Endothelial cell of umbilical vein (primary cell): ENCODE measurements around the gene PCNX4. TPM values are rescaled to one million over a fixed set of nuclear protein-coding genes. Genes with fewer than 3 reads are reported as not detected.
A peak's percentile ranks its signal among the peaks of the same experiment; 100 is the strongest.

Experiments used
- BruUV-seq: library from RNA; stranded (reverse); fragments of 400-500 nt; replicated peaks from 2 replicates; lab custom pipeline; 2021; lab: Mats Ljungman, UMichigan
- CTCF ChIA-PET: fragments of 300-600, 350-600 bp; sonication (Branson Sonifier 250); formaldehyde crosslinking; loops from one replicate; lab custom pipeline; 2021; ENCODE audit warnings: antibody characterized with exemption, inconsistent platforms; lab: Charles Lee
- POLR2A ChIA-PET: fragments of 300-600, 350-600 bp; sonication (Branson Sonifier 250); formaldehyde crosslinking; loops from one replicate; lab custom pipeline; 2021; ENCODE audit warnings: antibody characterized with exemption, inconsistent platforms; lab: Charles Lee
- DNase-seq: peaks from one replicate; pipeline ENCODE4 v3.0.0-alpha.2; 2011; ENCODE audit warnings: low read depth, low spot score
- FAIRE-seq: peaks from 2 replicates; lab custom pipeline; 2011; peaks lifted over from hg19 to GRCh38; lab: Jason Lieb, UNC
- H2AFZ ChIP-seq: 2 replicates; pipeline ENCODE4 v1.6.0; 2012; ENCODE audit warnings: low read depth, low read length, control low read depth, inconsistent platforms
- H3K27ac ChIP-seq: 2 replicates; pipeline ENCODE4 v1.5.1; 2011; ENCODE audit warnings: low read depth, mild to moderate bottlenecking, control low read depth, low read length, moderate library complexity; ENCODE audit not compliant: insufficient read depth
- H3K27me3 ChIP-seq, 2 experiments: 2 replicates each; pipeline versions ENCODE4 v1.6.0 to v1.6.1; 2011; ENCODE audit warnings: low read length in 2 of 2, mixed read lengths in 1 of 2; ENCODE audit not compliant: control insufficient read depth in 2 of 2, insufficient read depth in 2 of 2
- H3K36me3 ChIP-seq, 2 experiments: 2 replicates in 1 of 2; 3 replicates in 1 of 2; pipeline ENCODE4 v1.5.1; 2011; ENCODE audit warnings: low read length in 2 of 2, mild to moderate bottlenecking in 1 of 2, moderate library complexity in 1 of 2; ENCODE audit not compliant: control insufficient read depth in 2 of 2, insufficient read depth in 2 of 2; ENCODE audit errors: extremely low read depth in 1 of 2
- H3K4me1 ChIP-seq: 3 replicates; pipeline ENCODE4 v1.5.1; 2011; ENCODE audit warnings: mild to moderate bottlenecking, low read length; ENCODE audit not compliant: control insufficient read depth, insufficient read depth; ENCODE audit errors: extremely low read depth
- H3K4me2 ChIP-seq: 2 replicates; pipeline ENCODE4 v1.6.1; 2011; ENCODE audit warnings: low read length, control low read depth, mixed read lengths; ENCODE audit not compliant: insufficient read depth
- H3K4me3 ChIP-seq, 3 experiments: fragments of 200-600 bp in 1 of 3; sonication (generic), shearing (Covaris generic) in 1 of 3; replicated peaks in 1 of 3; 2 replicates each; pipeline ENCODE4 v1.5.1; 2011 to 2016; ENCODE audit warnings: control low read depth in 3 of 3, low read length in 3 of 3, mild to moderate bottlenecking in 2 of 3, inconsistent platforms in 1 of 3, low read depth in 1 of 3, moderate library complexity in 1 of 3; ENCODE audit not compliant: insufficient read depth in 1 of 3
- H3K79me2 ChIP-seq: 2 replicates; pipeline ENCODE4 v1.6.0; 2012; ENCODE audit warnings: low read length, inconsistent platforms; ENCODE audit not compliant: control insufficient read depth, insufficient read depth
- H3K9ac ChIP-seq: replicated peaks from 2 replicates; pipeline ENCODE3; 2011; ENCODE audit warnings: low read length, control low read depth; ENCODE audit not compliant: insufficient read depth; ENCODE audit errors: extremely low read depth
- H3K9me1 ChIP-seq: replicated peaks from 3 replicates; pipeline ENCODE4 v1.6.0; 2011; ENCODE audit warnings: mild to moderate bottlenecking, low read length; ENCODE audit not compliant: control insufficient read depth, insufficient read depth; ENCODE audit errors: extremely low read depth
- H3K9me3 ChIP-seq: replicated peaks from 2 replicates; pipeline ENCODE4 v1.5.1; 2012; ENCODE audit warnings: low read length, inconsistent platforms; ENCODE audit not compliant: control insufficient read depth, insufficient read depth
- H4K20me1 ChIP-seq: replicated peaks from 2 replicates; pipeline ENCODE3; 2011; ENCODE audit warnings: mild to moderate bottlenecking, low read length; ENCODE audit not compliant: control insufficient read depth, insufficient read depth; ENCODE audit errors: extremely low read depth
- CTCF ChIP-seq, 2 donors: IDR thresholded peaks; 1 replicate in 1 of 2; 2 replicates in 1 of 2; pipeline ENCODE4 v1.5.1; 2011; ENCODE audit warnings: low read length in 2 of 2, mild to moderate bottlenecking in 2 of 2, moderate library complexity in 2 of 2, control low read depth in 1 of 2, inconsistent platforms in 1 of 2, low read depth in 1 of 2; ENCODE audit not compliant: insufficient read depth in 1 of 2; ENCODE audit errors: extremely low read depth in 1 of 2
- EZH2 ChIP-seq: IDR thresholded peaks from 2 replicates; pipeline ENCODE4 v1.6.1; 2012; ENCODE audit warnings: borderline replicate concordance, low read depth, mild to moderate bottlenecking, moderate library complexity, low read length, inconsistent platforms; ENCODE audit not compliant: severe bottlenecking
- FOS ChIP-seq: IDR thresholded peaks from 2 replicates; pipeline ENCODE4 v1.6.1; 2011; ENCODE audit warnings: mild to moderate bottlenecking, low read length, moderate library complexity, borderline replicate concordance; ENCODE audit not compliant: insufficient read depth
- GATA2 ChIP-seq: IDR thresholded peaks from 2 replicates; pipeline ENCODE4 v1.7.0; 2011; ENCODE audit warnings: low read depth, mild to moderate bottlenecking, moderate library complexity, mixed read lengths, low read length; ENCODE audit not compliant: insufficient read length, insufficient read depth
- JUN ChIP-seq: IDR thresholded peaks from 2 replicates; pipeline ENCODE4 v1.6.1; 2011; ENCODE audit warnings: borderline replicate concordance, low read depth; ENCODE audit not compliant: insufficient read length, insufficient read depth
- MYC ChIP-seq: IDR thresholded peaks from one replicate; pipeline ENCODE4 v1.6.1; 2011; ENCODE audit warnings: mild to moderate bottlenecking, low read depth, low read length
- POLR2A ChIP-seq: IDR thresholded peaks from 2 replicates; pipeline ENCODE4 v1.6.1; 2012; ENCODE audit warnings: low read depth, mild to moderate bottlenecking, control low read depth, low read length
- POLR2AphosphoS5 ChIP-seq: IDR thresholded peaks from 2 replicates; pipeline ENCODE4 v1.6.1; 2012; ENCODE audit warnings: low read depth, mild to moderate bottlenecking, control low read depth, low read length, moderate library complexity; ENCODE audit not compliant: insufficient read depth
- dilution Hi-C: fragments of 300-500 bp; cut with MboI; formaldehyde crosslinking; loops from one replicate; pipeline ENCODE4 v1.15.0; 2019; ENCODE audit warnings: low sequenced_read_pairs; ENCODE audit not compliant: extremely low pct_ligation_motif_present
- intact Hi-C: fragments of 100-400 bp; cut with micrococcal nuclease; formaldehyde crosslinking; loops from one replicate; pipeline ENCODE4 v1.10.0; 2022
- polyA plus RNA-seq, 4 experiments: library from polyadenylated mRNA; depleted of rRNA in 3 of 4; stranded (reverse) in 3 of 4; unstranded in 1 of 4; fragments of >200 nt; gene quantifications; 2 replicates each; pipeline versions ENCODE4 v1.2.1 to v1.2.3, GENCODE V29; 2011 to 2012; ENCODE audit warnings: missing spikeins in 1 of 4
- total RNA-seq: library from RNA; stranded (reverse); gene quantifications from 2 replicates; pipeline ENCODE4 v1.2.3, GENCODE V29; 2021
- TF ChIP-seq, protein P1 (sequence below): IDR thresholded peaks from 2 replicates; pipeline ENCODE4 v1.6.1; 2011; ENCODE audit not compliant: insufficient read depth, insufficient read length

PCNX4 gene
- total and polyA plus RNA-seq, 2 donors (not counting 3 experiments of a cell fraction or from before 2014, with no cell fraction given): 35.5 to 51.6 TPM

GRCh38 chr14:60114881-60115280, 23.2 kb downstream of the PCNX4 start:
- H3K9ac ChIP-seq: no peak overlapping the region
- H3K4me1 ChIP-seq: no peaks in the 10 kb centered on the region
- H3K9me1 ChIP-seq: no peaks in the 10 kb centered on the region
- TSS peak; percentile 21 for BruUV-seq
- intact Hi-C loops (no loop called here), dilution Hi-C loops (no loop called here)
- H4K20me1 ChIP-seq: no peaks in the 10 kb centered on the region
- H3K27ac ChIP-seq: no peak overlapping the region
- peaks cover 3 to 8% of the 10 kb centered on the region in 2 experiments for H3K36me3 ChIP-seq
- DNase-seq (no peak), FAIRE-seq (no peak)
- no peak overlapping the region for H3K4me3 ChIP-seq
- H3K27me3 ChIP-seq: no peaks in the 10 kb centered on the region
- ChIA-PET CTCF (interaction anchor here (0.9 kb wide), 1 partner anchor 69 kb away, joined by 3 read pairs; no protein-coding TSS in a partner anchor), POLR2A (no interaction called here)
- H3K4me2 ChIP-seq: no peak overlapping the region
- peaks cover 25% of the 10 kb centered on the region for H3K79me2 ChIP-seq
- TF ChIP-seq POLR2AphosphoS5: no peak
- no peak for TF ChIP-seq POLR2A
- TF ChIP-seq FOS: no peak
- no peak for TF ChIP-seq GATA2
- no peak for TF ChIP-seq JUN
- TF ChIP-seq EZH2: no peak
- TF ChIP-seq CTCF (IDR thresholded peaks at IDR 0.05; ENCODE audit: extremely low read depth in 1 of 2, insufficient read depth in 1 of 2, low read depth in 1 of 2, low read length in 2 of 2): no peak
- no peak for TF ChIP-seq MYC
- TF ChIP-seq, protein P1, sequence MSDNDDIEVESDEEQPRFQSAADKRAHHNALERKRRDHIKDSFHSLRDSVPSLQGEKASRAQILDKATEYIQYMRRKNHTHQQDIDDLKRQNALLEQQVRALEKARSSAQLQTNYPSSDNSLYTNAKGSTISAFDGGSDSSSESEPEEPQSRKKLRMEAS: no peak
- no peaks in the 10 kb centered on the region for H3K9me3 ChIP-seq
- no peak overlapping the region for H2AFZ ChIP-seq
